ENCODE data around the gene CHN2. TPM values are rescaled to one million over a fixed set of nuclear protein-coding genes. Genes with fewer than 3 reads are reported as not detected.
A peak's percentile ranks its signal among the peaks of the same experiment; 100 is the strongest.

CHN2 gene
- total RNA-seq, 1 experiment from 2014 or later: 7.7 TPM

- no peaks in the 10 kb centered on the region for H4K20me1 ChIP-seq (ENCODE audit: low read length)
- H3F3A ChIP-seq (ENCODE audit: low read length, unreplicated experiment): no peaks in the 10 kb centered on the region
- peaks cover 33% of the 10 kb centered on the region for H3K4me1 ChIP-seq (ENCODE audit: insufficient read depth, low read length)
- CTCF ChIA-PET: no interaction called here
- no peaks in the 10 kb centered on the region for H3K36me3 ChIP-seq (ENCODE audit: low read depth, low read length)
- no peak for TF ChIP-seq EZH2phosphoT487 (IDR thresholded peaks at IDR 0.05; ENCODE audit: borderline replicate concordance, low read length)
- no peak for TF ChIP-seq CTCF (conservative IDR thresholded peaks at IDR 0.05; ENCODE audit: low read depth, low read length)
- TF ChIP-seq EZH2 (IDR thresholded peaks at IDR 0.05; ENCODE audit: low read length, unreplicated experiment): no peak
- no peak for ATAC-seq
- no peak overlapping the region for H3K9ac ChIP-seq (ENCODE audit: low read length)
- H3K27ac ChIP-seq (ENCODE audit: low read length): no peak overlapping the region
- BruUV-seq (replicated peaks): no TSS peak
- DNase-seq: no peak
- no peak overlapping the region for H3K4me2 ChIP-seq (ENCODE audit: low read length)
- H3K9me2 ChIP-seq (replicated peaks; ENCODE audit: low read length): no peaks in the 10 kb centered on the region
- H3K27me3 ChIP-seq (ENCODE audit: low read length): no peaks in the 10 kb centered on the region
- no peak overlapping the region for H3K4me3 ChIP-seq (ENCODE audit: low read length)
- H2AFZ ChIP-seq (ENCODE audit: low read length): no peak overlapping the region
- intact Hi-C loops (cut with micrococcal nuclease): no loop called here
- POLR2A ChIA-PET (ENCODE audit: unreplicated experiment): no interaction called here
- no peaks in the 10 kb centered on the region for H3K9me3 ChIP-seq (ENCODE audit: low read length)
- no peaks in the 10 kb centered on the region for H3K79me2 ChIP-seq (ENCODE audit: low read length)
These were observed 35.4 kb downstream of the CHN2 start for GRCh38 chr7:29229946-29230345.

- no peaks in the 10 kb centered on the region for H3F3A ChIP-seq (ENCODE audit: low read length, unreplicated experiment)
These were observed 36.3 kb downstream of the CHN2 start for GRCh38 chr7:29230871-29231345.

More at GRCh38 chr7:29230871-29231345, 36.3 kb downstream of the CHN2 start:
- H3K79me2 ChIP-seq (ENCODE audit: low read length): no peaks in the 10 kb centered on the region
- H2AFZ ChIP-seq (ENCODE audit: low read length): no peak overlapping the region
- no peaks in the 10 kb centered on the region for H3K27me3 ChIP-seq (ENCODE audit: low read length)
- H3K36me3 ChIP-seq (ENCODE audit: low read depth, low read length): no peaks in the 10 kb centered on the region
- POLR2A ChIA-PET (ENCODE audit: unreplicated experiment): no interaction called here
- no peaks in the 10 kb centered on the region for H3K9me2 ChIP-seq (replicated peaks; ENCODE audit: low read length)
- H4K20me1 ChIP-seq (ENCODE audit: low read length): no peaks in the 10 kb centered on the region
- CTCF ChIA-PET: no interaction called here
- TF ChIP-seq EZH2phosphoT487 (IDR thresholded peaks at IDR 0.05; ENCODE audit: borderline replicate concordance, low read length) (no peak), EZH2 (IDR thresholded peaks at IDR 0.05; ENCODE audit: low read length, unreplicated experiment) (no peak), CTCF (conservative IDR thresholded peaks at IDR 0.05; ENCODE audit: low read depth, low read length) (no peak)
- H3K27ac ChIP-seq (ENCODE audit: low read length): 0 out of 2 replicates have a peak overlapping the region, but pooled peaks have one; percentile 6
- H3K4me2 ChIP-seq (ENCODE audit: low read length): peak overlapping the region; percentile 11; the same call in 1 of the 2 replicates
- ATAC-seq (peak; percentile 65), DNase-seq (peak; percentile 60)
- H3K9me3 ChIP-seq (ENCODE audit: low read length): no peaks in the 10 kb centered on the region
- intact Hi-C loops (cut with micrococcal nuclease): no loop called here
- H3K9ac ChIP-seq (ENCODE audit: low read length): no peak overlapping the region
- no peak overlapping the region for H3K4me3 ChIP-seq (ENCODE audit: low read length)
- H3K4me1 ChIP-seq (ENCODE audit: insufficient read depth, low read length): peaks cover 24% of the 10 kb centered on the region
- no TSS peak for BruUV-seq (replicated peaks)
